Right kidney (tissue), 9 donors: ENCODE measurements around the gene SPIN2A.
"Not testable (repeated sequence)": the region's sequence is repeated elsewhere in the genome, so short reads cannot be mapped to it uniquely, and the experiment has no call there.

Experiments used
- DNase-seq: peaks from one replicate; pipeline ENCODE4 v3.0.0-alpha.2; 2016
- long read RNA-seq, 8 donors: transcript quantifications; one replicate each; lab custom pipeline, GENCODE V29; 2026

Gene SPIN2A
- long read RNA-seq, donor 1, partial matches to known transcripts, result 0 of 3 reads
- long read RNA-seq, donor 1, other reads (novel, unspliced or antisense), result 0 of 3 reads
- long read RNA-seq, donor 2, partial matches to known transcripts, result 0 of 1 reads
- long read RNA-seq, donor 2, other reads (novel, unspliced or antisense), result 0 of 1 reads
- long read RNA-seq, donor 3, partial matches to known transcripts, result 0 of 2 reads
- long read RNA-seq, donor 3, other reads (novel, unspliced or antisense), result 0 of 2 reads
- long read RNA-seq, donor 4, partial matches to known transcripts, result 0 of 2 reads
- long read RNA-seq, donor 4, other reads (novel, unspliced or antisense), result 0 of 2 reads
- long read RNA-seq, donor 5, partial matches to known transcripts, result 15 of 19 reads
- long read RNA-seq, donor 5, other reads (novel, unspliced or antisense), result 0 of 19 reads
- long read RNA-seq, donor 6, partial matches to known transcripts, result 0 of 2 reads
- long read RNA-seq, donor 6, other reads (novel, unspliced or antisense), result 0 of 2 reads
- long read RNA-seq, donor 7, result 0 reads
- long read RNA-seq, donor 8, partial matches to known transcripts, result 0 of 3 reads
- long read RNA-seq, donor 8, other reads (novel, unspliced or antisense), result 0 of 3 reads

GRCh38 chrX:57137073-57137472 is at the start of gene SPIN2A:
Gene SPIN2A (minus strand): TSS chrX:57137397. CDS start chrX:57136597, 800 bp downstream.
- peak; percentile 58 for DNase-seq

GRCh38 chrX:57178605-57179004 is 41.4 kb upstream of the SPIN2A start:
- DNase-seq, result no peak

GRCh38 chrX:57177070-57177469 is 39.9 kb upstream of the SPIN2A start:
- DNase-seq, result no peak

- DNase-seq, result no peak
Observed at GRCh38 chrX:57172544-57172943, 35.3 kb upstream of the SPIN2A start.

GRCh38 chrX:57156397-57157049 is 19.3 kb upstream of the SPIN2A start:
- DNase-seq, result no peak

- no peak for DNase-seq
Observed at GRCh38 chrX:57155171-57155570, 18.0 kb upstream of the SPIN2A start.

- not testable (repeated sequence) for DNase-seq
Observed at GRCh38 chrX:57152222-57152621, 15.0 kb upstream of the SPIN2A start.

- DNase-seq, result no peak
Observed at GRCh38 chrX:57138674-57139073, 1.5 kb upstream of the SPIN2A start.

GRCh38 chrX:57137501-57137900 is 304 bp upstream of the SPIN2A start:
- DNase-seq, result no peak

- not testable (repeated sequence) for DNase-seq
Observed at GRCh38 chrX:57136589-57136988, 608 bp downstream of the SPIN2A start.

- no peak for DNase-seq
Observed at GRCh38 chrX:57135287-57135686, 1.9 kb downstream of the SPIN2A start.

GRCh38 chrX:57134702-57135101 is 2.5 kb downstream of the SPIN2A start:
- no peak for DNase-seq

- DNase-seq, result no peak
Observed at GRCh38 chrX:57133706-57134105, 3.5 kb downstream of the SPIN2A start.

- DNase-seq, result not testable (repeated sequence)
Observed at GRCh38 chrX:57133284-57133683, 3.9 kb downstream of the SPIN2A start.

- no peak for DNase-seq
Observed at GRCh38 chrX:57132046-57132445, 5.2 kb downstream of the SPIN2A start.

- DNase-seq, result peak; percentile 1
Observed at GRCh38 chrX:57121816-57122215, 15.4 kb downstream of the SPIN2A start.

GRCh38 chrX:57121162-57121755 is 15.9 kb downstream of the SPIN2A start, which contains the start of gene SPIN2B:
Gene SPIN2B (minus strand): TSS chrX:57121548.
- DNase-seq, result peak; percentile 85

GRCh38 chrX:57120619-57121161 is 16.5 kb downstream of the SPIN2A start:
- peak; percentile 38 for DNase-seq

- DNase-seq, result no peak
Observed at GRCh38 chrX:57119416-57119815, 17.8 kb downstream of the SPIN2A start.

GRCh38 chrX:57117566-57117965 is 19.6 kb downstream of the SPIN2A start:
- DNase-seq, result not testable (repeated sequence)

GRCh38 chrX:57104921-57105398 is 32.2 kb downstream of the SPIN2A start:
- no peak for DNase-seq

- no peak for DNase-seq
Observed at GRCh38 chrX:57104406-57104805, 32.8 kb downstream of the SPIN2A start.
